Caco-2 (cell line): ENCODE measurements around the gene MSX1. TPM values are rescaled to one million over a fixed set of nuclear protein-coding genes. Genes with fewer than 3 reads are reported as not detected.

ENCODE experiments used
- BruUV-seq: library from RNA; stranded (reverse); fragments of 400-500 nt; replicated peaks from 2 replicates; lab custom pipeline; 2021; lab: Mats Ljungman, UMichigan
- CTCF ChIA-PET: fragments of 300-600 bp; sonication (Branson Sonifier 250); formaldehyde crosslinking; loops from one replicate; lab custom pipeline; 2022; ENCODE audit warnings: antibody characterized with exemption; lab: Charles Lee
- POLR2A ChIA-PET: fragments of 300-600 bp; sonication (Branson Sonifier 250); formaldehyde crosslinking; loops from one replicate; lab custom pipeline; 2022; ENCODE audit warnings: antibody characterized with exemption; lab: Charles Lee
- DNase-seq, 2 experiments: peaks; one replicate each; pipeline versions ENCODE4 v3.0.0 to v3.0.0-alpha.2; 2020 to 2022
- H3K27me3 ChIP-seq: replicated peaks from 2 replicates; pipeline ENCODE4 v1.6.0; 2011; ENCODE audit warnings: low read length; ENCODE audit not compliant: control insufficient read depth, insufficient read depth
- H3K36me3 ChIP-seq: 2 replicates; pipeline ENCODE4 v1.5.1; 2011; ENCODE audit warnings: low read length; ENCODE audit not compliant: control insufficient read depth, insufficient read depth
- H3K4me1 ChIP-seq: fragments of 250-450 bp; sonication (Bioruptor Pico); 2 replicates; pipeline ENCODE4 v1.5.1; 2020; ENCODE audit warnings: mild to moderate bottlenecking
- H3K4me3 ChIP-seq: 2 replicates; pipeline ENCODE4 v1.5.1; 2011; ENCODE audit warnings: low read depth, mild to moderate bottlenecking, control low read depth, low read length
- H3K9me3 ChIP-seq: fragments of 250-450 bp; sonication (Bioruptor Pico); 2 replicates; pipeline ENCODE4 v1.5.1; 2020; ENCODE audit warnings: mild to moderate bottlenecking, moderate library complexity
- H3K27ac Mint-ChIP-seq: one replicate; pipeline ENCODE4 v1.8.0; 2022; ENCODE audit warnings: mixed read lengths; ENCODE audit not compliant: unreplicated experiment
- H3K27me3 Mint-ChIP-seq: one replicate; pipeline ENCODE4 v1.8.0; 2022; ENCODE audit warnings: mixed read lengths; ENCODE audit not compliant: insufficient read depth, unreplicated experiment
- H3K36me3 Mint-ChIP-seq: one replicate; pipeline ENCODE4 v1.8.0; 2022; ENCODE audit warnings: mild to moderate bottlenecking, mixed read lengths; ENCODE audit not compliant: insufficient read depth, unreplicated experiment
- H3K4me1 Mint-ChIP-seq: one replicate; pipeline ENCODE4 v1.8.0; 2022; ENCODE audit warnings: low read depth, mixed read lengths; ENCODE audit not compliant: unreplicated experiment
- H3K4me3 Mint-ChIP-seq: one replicate; pipeline ENCODE4 v1.8.0; 2022; ENCODE audit warnings: mild to moderate bottlenecking, moderate library complexity, mixed read lengths; ENCODE audit not compliant: unreplicated experiment
- H3K9me3 Mint-ChIP-seq: one replicate; pipeline ENCODE4 v1.8.0; 2022; ENCODE audit warnings: mixed read lengths; ENCODE audit not compliant: unreplicated experiment
- intact Hi-C: fragments of 100-400 bp; cut with micrococcal nuclease; formaldehyde crosslinking; loops from one replicate; pipeline ENCODE4 v1.10.0; 2022; ENCODE audit not compliant: unreplicated experiment
- total RNA-seq: library from RNA; stranded (reverse); gene quantifications from 2 replicates; pipeline ENCODE4 v1.2.3, GENCODE V29; 2022
- TF ChIP-seq, protein P1 (sequence below), 2 experiments: fragments of 200-600 bp in 1 of 2; IDR thresholded peaks; 1 replicate in 1 of 2; 2 replicates in 1 of 2; pipeline versions ENCODE4 v1.5.1 to v1.8.0; 2011 to 2022; ENCODE audit warnings: antibody characterized with exemption in 1 of 2, control low read depth in 1 of 2, inconsistent platforms in 1 of 2, low read depth in 1 of 2, low read length in 1 of 2, mild to moderate bottlenecking in 1 of 2, moderate library complexity in 1 of 2; ENCODE audit not compliant: insufficient read depth in 1 of 2, severe bottlenecking in 1 of 2, unreplicated experiment in 1 of 2

MSX1 gene
- total RNA-seq, 1 experiment from 2014 or later: 35.1 TPM

DNA sequence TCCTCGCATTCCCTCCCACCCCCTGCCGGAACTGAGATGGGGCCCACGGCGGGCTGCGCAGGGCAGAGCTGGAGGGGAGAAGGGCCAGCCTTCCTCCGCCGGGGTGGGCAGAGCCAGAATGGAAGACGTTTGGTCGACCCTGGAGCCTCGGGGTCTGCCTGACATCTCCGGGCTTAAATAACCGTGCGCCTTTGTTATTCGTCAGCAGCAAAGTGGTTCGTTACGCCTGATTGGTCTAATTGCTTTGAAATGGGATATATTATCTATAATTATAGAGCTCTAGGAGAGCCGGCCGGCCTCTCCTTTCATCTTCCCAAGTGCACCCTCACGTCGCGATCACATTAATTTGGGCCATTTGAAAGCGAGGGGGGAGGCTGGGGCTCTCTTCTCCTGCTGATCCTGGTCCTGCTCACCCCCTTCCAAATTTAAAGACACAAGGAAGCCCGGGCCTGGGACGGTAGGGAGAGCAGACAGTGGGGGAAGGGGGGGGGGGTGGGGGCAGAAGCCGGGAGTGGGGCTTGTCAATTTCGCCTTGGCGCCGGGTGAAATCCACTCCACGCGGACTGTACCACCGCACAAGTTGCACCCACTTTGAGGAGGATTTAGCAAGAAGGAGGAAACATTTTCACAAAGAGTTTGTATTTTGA, 4.7 kb upstream of the MSX1 start:
- Mint-ChIP-seq H3K36me3 (peaks cover 5% of the 10 kb centered on the region), H3K27me3 (no peaks in the 10 kb centered on the region), H3K27ac (no peak overlapping the region), H3K4me1 (no peaks in the 10 kb centered on the region), H3K4me3 (no peak overlapping the region), H3K9me3 (no peaks in the 10 kb centered on the region)
- H3K4me3 ChIP-seq: no peak overlapping the region
- no peaks in the 10 kb centered on the region for H3K27me3 ChIP-seq
- peaks cover 7% of the 10 kb centered on the region; the same call in 1 of the 2 replicates for H3K4me1 ChIP-seq
- TF ChIP-seq, protein P1, sequence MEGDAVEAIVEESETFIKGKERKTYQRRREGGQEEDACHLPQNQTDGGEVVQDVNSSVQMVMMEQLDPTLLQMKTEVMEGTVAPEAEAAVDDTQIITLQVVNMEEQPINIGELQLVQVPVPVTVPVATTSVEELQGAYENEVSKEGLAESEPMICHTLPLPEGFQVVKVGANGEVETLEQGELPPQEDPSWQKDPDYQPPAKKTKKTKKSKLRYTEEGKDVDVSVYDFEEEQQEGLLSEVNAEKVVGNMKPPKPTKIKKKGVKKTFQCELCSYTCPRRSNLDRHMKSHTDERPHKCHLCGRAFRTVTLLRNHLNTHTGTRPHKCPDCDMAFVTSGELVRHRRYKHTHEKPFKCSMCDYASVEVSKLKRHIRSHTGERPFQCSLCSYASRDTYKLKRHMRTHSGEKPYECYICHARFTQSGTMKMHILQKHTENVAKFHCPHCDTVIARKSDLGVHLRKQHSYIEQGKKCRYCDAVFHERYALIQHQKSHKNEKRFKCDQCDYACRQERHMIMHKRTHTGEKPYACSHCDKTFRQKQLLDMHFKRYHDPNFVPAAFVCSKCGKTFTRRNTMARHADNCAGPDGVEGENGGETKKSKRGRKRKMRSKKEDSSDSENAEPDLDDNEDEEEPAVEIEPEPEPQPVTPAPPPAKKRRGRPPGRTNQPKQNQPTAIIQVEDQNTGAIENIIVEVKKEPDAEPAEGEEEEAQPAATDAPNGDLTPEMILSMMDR (IDR thresholded peaks at IDR 0.05; ENCODE audit: insufficient read depth in 1 of 2, low read depth in 1 of 2, low read length in 1 of 2, severe bottlenecking in 1 of 2, unreplicated experiment in 1 of 2): no peak
- ChIA-PET POLR2A (no interaction called here), CTCF (no interaction called here)
- no TSS peak for BruUV-seq
- H3K9me3 ChIP-seq: no peaks in the 10 kb centered on the region
- no peak for DNase-seq
- intact Hi-C loops: no loop called here
- no peaks in the 10 kb centered on the region for H3K36me3 ChIP-seq

DNA sequence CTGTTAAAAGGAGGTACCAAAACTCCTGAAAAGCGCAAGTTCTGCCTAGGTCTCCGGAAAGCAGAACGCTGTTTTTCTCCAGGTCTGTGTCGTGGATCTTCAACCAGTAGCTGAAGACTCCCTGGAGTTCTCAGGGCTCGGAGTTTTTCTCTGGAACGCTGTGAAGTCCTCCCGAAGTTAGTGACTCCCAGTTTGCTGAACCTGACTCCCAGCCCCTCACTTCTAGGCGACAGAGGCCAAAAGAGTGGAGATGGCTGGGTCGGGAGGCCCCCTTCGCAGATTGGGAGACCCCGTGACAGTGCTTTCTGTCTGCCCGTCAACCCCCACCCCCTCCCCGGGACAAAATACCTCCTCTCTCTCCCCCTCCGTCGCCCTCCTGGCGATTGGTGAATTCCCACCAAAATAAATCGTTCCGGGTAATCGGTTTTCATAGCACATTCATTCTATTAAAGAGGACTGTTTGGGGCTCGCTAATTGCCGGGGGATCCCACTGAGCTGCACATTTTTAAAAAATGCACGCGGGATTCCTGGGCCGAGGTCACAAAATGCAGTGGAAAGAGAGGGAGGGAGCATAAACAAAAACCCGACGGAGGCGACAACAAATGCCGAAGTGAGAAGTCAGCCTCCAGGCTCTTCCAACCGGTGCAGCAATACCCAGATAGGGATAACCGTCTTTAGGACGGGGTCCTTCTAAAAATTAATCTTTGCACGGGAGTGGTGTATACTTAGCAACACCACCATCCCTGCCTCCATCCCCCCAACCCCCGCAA, 4.0 kb upstream of the MSX1 start:
- no peaks in the 10 kb centered on the region for H3K4me1 Mint-ChIP-seq
- Histone ChIP-seq H3K9me3 (no peaks in the 10 kb centered on the region), H3K27me3 (no peaks in the 10 kb centered on the region), H3K4me3 (no peak overlapping the region), H3K4me1 (peaks cover 7% of the 10 kb centered on the region; the same call in 1 of the 2 replicates), H3K36me3 (no peaks in the 10 kb centered on the region)
- no peaks in the 10 kb centered on the region for H3K27me3 Mint-ChIP-seq
- intact Hi-C loops: no loop called here
- POLR2A ChIA-PET: no interaction called here
- CTCF ChIA-PET: interaction anchor here (0.6 kb wide), 1 partner anchor 1375 kb away, joined by 3 read pairs; no protein-coding TSS in a partner anchor
- DNase-seq: no peak
- peak overlapping the region; percentile 69 for H3K4me3 Mint-ChIP-seq
- H3K9me3 Mint-ChIP-seq: no peaks in the 10 kb centered on the region
- no peak overlapping the region for H3K27ac Mint-ChIP-seq
- BruUV-seq: no TSS peak
- H3K36me3 Mint-ChIP-seq: peaks cover 7% of the 10 kb centered on the region
- TF ChIP-seq, protein P1 (IDR thresholded peaks at IDR 0.05; ENCODE audit: insufficient read depth in 1 of 2, low read depth in 1 of 2, low read length in 1 of 2, severe bottlenecking in 1 of 2, unreplicated experiment in 1 of 2): no peak

DNA sequence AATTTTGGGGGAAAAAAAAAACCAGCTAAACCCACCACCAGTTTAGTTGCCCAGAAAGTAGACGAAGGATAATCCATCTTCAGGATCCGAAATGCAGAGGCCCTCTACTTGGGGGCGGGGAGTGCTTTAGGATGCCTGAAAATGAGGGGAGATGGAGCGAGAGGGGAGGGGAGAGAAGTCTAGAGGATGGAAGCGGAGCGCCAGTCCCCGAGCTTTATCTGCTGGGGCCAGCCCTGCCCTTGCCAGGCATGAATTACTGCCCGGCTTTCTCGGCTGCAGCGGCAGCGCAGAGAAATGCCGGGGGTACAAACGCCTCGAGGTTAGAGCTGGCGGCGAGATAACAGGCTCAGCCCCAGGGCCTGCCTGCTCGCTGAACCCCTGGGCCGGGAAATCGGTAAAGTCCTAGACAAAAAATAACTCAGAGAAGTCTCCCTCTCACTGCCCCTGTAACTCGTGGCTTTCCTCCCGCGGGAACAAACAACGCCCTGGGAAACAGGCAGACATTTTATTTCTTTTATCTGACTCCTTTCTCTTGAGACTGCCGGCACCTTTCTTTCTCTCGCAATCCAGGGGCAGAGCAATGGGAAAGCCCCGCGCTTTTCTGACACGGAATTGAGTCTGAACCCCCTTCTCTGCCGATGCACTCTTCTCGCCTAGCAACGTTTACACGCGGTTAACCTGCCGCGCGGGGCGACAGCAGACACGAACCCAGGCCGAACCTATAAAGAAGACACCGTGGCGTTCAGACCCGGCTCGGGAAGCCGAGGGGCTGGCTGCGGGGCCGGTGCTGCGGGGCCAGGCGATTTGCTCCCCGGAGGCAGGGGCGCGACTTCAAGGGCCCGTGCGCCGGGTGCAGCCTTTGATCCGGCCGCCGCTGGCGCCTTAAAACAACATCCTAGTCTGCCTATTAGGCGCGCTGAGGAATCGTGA, 3.1 kb upstream of the MSX1 start:
- Mint-ChIP-seq H3K4me1 (no peaks in the 10 kb centered on the region), H3K27ac (peak overlapping the region; percentile 79), H3K4me3 (peak overlapping the region; percentile 69), H3K36me3 (peaks cover 15% of the 10 kb centered on the region), H3K9me3 (no peaks in the 10 kb centered on the region), H3K27me3 (no peaks in the 10 kb centered on the region)
- Histone ChIP-seq H3K4me1 (peaks cover 7% of the 10 kb centered on the region; the same call in 1 of the 2 replicates), H3K36me3 (no peaks in the 10 kb centered on the region), H3K4me3 (peak overlapping the region; percentile 31), H3K27me3 (no peaks in the 10 kb centered on the region), H3K9me3 (no peaks in the 10 kb centered on the region)
- TF ChIP-seq, protein P1 (IDR thresholded peaks at IDR 0.05; ENCODE audit: insufficient read depth in 1 of 2, low read depth in 1 of 2, low read length in 1 of 2, severe bottlenecking in 1 of 2, unreplicated experiment in 1 of 2): no peak
- peak in 1 of 2 experiments; percentile 49 for DNase-seq
- ChIA-PET POLR2A (no interaction called here), CTCF (interaction anchor here (0.6 kb wide), 1 partner anchor 1375 kb away, joined by 3 read pairs; no protein-coding TSS in a partner anchor)
- intact Hi-C loops: no loop called here
- no TSS peak for BruUV-seq
